ENCODE measurements around the gene CLDN4. TPM values are rescaled to one million over a fixed set of nuclear protein-coding genes. Genes with fewer than 3 reads are reported as not detected.
"Not testable (repeated sequence)": the region's sequence is repeated elsewhere in the genome, so short reads cannot be mapped to it uniquely, and the experiment has no call there.

CLDN4 gene
- total RNA-seq, 4 donors from 2014 or later: 0.42 to 2.0 (median 0.66) TPM; not detected in 1

- TF ChIP-seq, protein P1, sequence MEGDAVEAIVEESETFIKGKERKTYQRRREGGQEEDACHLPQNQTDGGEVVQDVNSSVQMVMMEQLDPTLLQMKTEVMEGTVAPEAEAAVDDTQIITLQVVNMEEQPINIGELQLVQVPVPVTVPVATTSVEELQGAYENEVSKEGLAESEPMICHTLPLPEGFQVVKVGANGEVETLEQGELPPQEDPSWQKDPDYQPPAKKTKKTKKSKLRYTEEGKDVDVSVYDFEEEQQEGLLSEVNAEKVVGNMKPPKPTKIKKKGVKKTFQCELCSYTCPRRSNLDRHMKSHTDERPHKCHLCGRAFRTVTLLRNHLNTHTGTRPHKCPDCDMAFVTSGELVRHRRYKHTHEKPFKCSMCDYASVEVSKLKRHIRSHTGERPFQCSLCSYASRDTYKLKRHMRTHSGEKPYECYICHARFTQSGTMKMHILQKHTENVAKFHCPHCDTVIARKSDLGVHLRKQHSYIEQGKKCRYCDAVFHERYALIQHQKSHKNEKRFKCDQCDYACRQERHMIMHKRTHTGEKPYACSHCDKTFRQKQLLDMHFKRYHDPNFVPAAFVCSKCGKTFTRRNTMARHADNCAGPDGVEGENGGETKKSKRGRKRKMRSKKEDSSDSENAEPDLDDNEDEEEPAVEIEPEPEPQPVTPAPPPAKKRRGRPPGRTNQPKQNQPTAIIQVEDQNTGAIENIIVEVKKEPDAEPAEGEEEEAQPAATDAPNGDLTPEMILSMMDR (IDR thresholded peaks at IDR 0.05): no peak
- TF ChIP-seq EP300 (IDR thresholded peaks at IDR 0.05) (no peak), POLR2A (IDR thresholded peaks at IDR 0.05) (no peak)
- no peak for DNase-seq (ENCODE audit: low spot score in 2 of 2)
- Histone ChIP-seq H3K4me3 (no peak overlapping the region), H3K4me1 (peaks cover 0 to 30% (median 3%) of the 10 kb centered on the region in 4 donors), H3K27me3 (no peaks in the 10 kb centered on the region), H3K27ac (peak overlapping the region in 2 of 4 donors; percentile 41 to 48), H3K9me3 (no peaks in the 10 kb centered on the region), H3K36me3 (no peaks in the 10 kb centered on the region)
- WGBS, 2 donors: 79 to 83% methylated on average over 13 of the region's 13 CpGs
These were observed 14.2 kb downstream of the CLDN4 start for GRCh38 chr7:73844848-73845460.

DNA sequence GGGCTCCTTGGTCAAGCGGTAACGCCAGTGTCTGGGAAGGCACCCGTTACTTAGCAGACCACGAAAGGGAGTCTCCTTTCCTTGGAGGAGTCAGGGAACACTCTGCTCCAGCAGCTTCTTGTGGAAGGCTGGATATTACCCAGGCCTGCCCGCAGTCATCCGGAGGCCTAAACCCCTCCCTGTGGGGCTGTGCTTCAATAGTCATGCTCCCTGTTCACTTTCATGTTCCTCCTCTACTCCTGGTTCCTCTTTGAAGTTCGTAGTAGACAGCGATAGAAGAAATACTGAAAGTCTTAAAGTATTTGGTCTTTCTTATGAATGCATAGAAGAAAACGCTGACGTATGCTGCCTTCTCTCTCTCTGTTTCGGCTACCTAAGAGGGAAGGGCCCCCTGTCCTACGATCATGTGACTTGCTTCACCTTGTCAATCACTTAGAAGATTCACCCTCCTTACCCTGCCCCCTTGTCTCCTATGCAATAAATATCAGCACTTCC is 15.0 kb downstream of the CLDN4 start:
- H3K4me3 ChIP-seq: not testable (repeated sequence)

DNA sequence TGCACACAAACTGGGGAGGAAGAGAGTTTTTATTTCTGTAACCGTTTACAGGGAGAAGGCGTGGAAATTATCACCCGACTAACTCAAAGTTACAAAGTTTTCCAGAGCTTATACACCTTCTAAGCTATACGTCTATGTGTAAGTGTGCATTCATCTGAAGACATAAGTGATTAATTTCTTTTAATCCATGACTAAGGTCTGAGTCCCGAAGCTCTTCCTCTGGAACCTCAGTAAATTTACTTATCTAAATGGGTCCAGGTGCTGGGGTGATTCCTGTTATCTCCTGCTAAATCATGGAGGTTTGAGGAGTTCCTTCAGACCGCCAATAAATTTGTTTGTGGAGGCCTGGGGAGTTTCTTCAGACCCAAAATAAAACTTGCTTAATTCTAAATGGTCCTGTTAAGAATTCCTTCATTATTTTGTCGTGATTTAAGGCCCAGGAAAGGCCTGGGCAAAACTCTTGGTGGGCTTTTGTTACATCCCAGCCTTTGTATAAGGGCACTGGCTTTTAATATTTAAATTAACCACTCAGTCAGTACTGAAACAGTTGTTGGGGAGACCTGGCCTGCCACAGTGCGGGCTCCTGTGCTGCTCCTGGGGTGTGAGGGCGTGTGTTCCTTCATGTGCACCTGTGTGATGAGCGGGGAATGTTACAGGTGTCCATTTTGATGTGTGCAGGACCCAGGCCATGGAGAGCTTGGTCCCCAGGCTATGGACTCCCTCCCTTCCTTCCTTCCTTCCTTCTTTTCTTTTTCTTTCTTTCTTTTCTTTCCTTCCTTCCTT is 17.3 kb downstream of the CLDN4 start:
- TF ChIP-seq EP300 (IDR thresholded peaks at IDR 0.05): no peak
- TF ChIP-seq, protein P1 (IDR thresholded peaks at IDR 0.05): no peak
- TF ChIP-seq POLR2A (IDR thresholded peaks at IDR 0.05): no peak
- Histone ChIP-seq H3K27ac (no peak overlapping the region), H3K4me3 (no peak overlapping the region), H3K36me3 (no peaks in the 10 kb centered on the region), H3K27me3 (no peaks in the 10 kb centered on the region), H3K4me1 (peaks cover 0 to 43% (median 9%) of the 10 kb centered on the region in 4 donors), H3K9me3 (no peaks in the 10 kb centered on the region)
- 90 to 91% methylated on average over 10 of the region's 10 CpGs for WGBS, 2 donors
- no peak for DNase-seq (ENCODE audit: low spot score in 2 of 2)

More for the DNA sequence above, 15.0 kb downstream of the CLDN4 start:
- H3K36me3 ChIP-seq; DNase-seq (ENCODE audit: low spot score in 2 of 2); H3K27me3 ChIP-seq; H3K9me3 ChIP-seq: not testable (repeated sequence)
- peaks cover 0 to 38% (median 3%) of the 10 kb centered on the region in 4 donors for H3K4me1 ChIP-seq
- WGBS, 2 donors: 61 to 73% methylated on average over 12 of the region's 12 CpGs
- H3K27ac ChIP-seq: peak overlapping the region in 2 of 4 donors; percentile 29 to 41

- no peak overlapping the region for H3K4me3 ChIP-seq
- H3K27ac ChIP-seq: peak overlapping the region in 3 of 4 donors; percentile 62 to 80 (median 80)
These were observed 20.0 kb downstream of the CLDN4 start for GRCh38 chr7:73850781-73851207.

GRCh38 chr7:73851410-73852338 is 20.9 kb downstream of the CLDN4 start:
- Histone ChIP-seq H3K4me3 (no peak overlapping the region), H3K9me3 (no peaks in the 10 kb centered on the region), H3K4me1 (peaks cover 0 to 44% (median 9%) of the 10 kb centered on the region in 4 donors), H3K36me3 (no peaks in the 10 kb centered on the region), H3K27me3 (peaks cover 0 to 2% of the 10 kb centered on the region in 2 donors), H3K27ac (peak overlapping the region in 3 of 4 donors; percentile 62 to 80 (median 80))
- TF ChIP-seq POLR2A (IDR thresholded peaks at IDR 0.05): no peak
- TF ChIP-seq EP300 (IDR thresholded peaks at IDR 0.05): peak in 1 of 2 donors; percentile 4
- 33 to 38% methylated on average over 8 of the region's 8 CpGs for WGBS, 2 donors
- no peak for DNase-seq (ENCODE audit: low spot score in 2 of 2)

More at GRCh38 chr7:73850781-73851207, 20.0 kb downstream of the CLDN4 start:
- DNase-seq (ENCODE audit: low spot score in 2 of 2): peak in 1 of 2 donors; percentile 60
- H3K9me3 ChIP-seq: no peaks in the 10 kb centered on the region
- no peaks in the 10 kb centered on the region for H3K36me3 ChIP-seq
- 45 to 55% methylated on average over 4 of the region's 4 CpGs for WGBS, 2 donors
- peaks cover 0 to 2% of the 10 kb centered on the region in 2 donors for H3K27me3 ChIP-seq
- H3K4me1 ChIP-seq: peaks cover 0 to 42% (median 9%) of the 10 kb centered on the region in 4 donors
- TF ChIP-seq EP300 (IDR thresholded peaks at IDR 0.05): peak in 1 of 2 donors; percentile 82
- TF ChIP-seq POLR2A (IDR thresholded peaks at IDR 0.05): no peak

GRCh38 chr7:73852500-73852899 is 21.7 kb downstream of the CLDN4 start:
- peaks cover 0 to 44% (median 9%) of the 10 kb centered on the region in 4 donors for H3K4me1 ChIP-seq
- no peaks in the 10 kb centered on the region for H3K9me3 ChIP-seq
- WGBS, 2 donors: 74 to 76% methylated on average over 5 of the region's 5 CpGs
- TF ChIP-seq, protein P1 (IDR thresholded peaks at IDR 0.05): no peak
- TF ChIP-seq EP300 (IDR thresholded peaks at IDR 0.05): no peak
- no peak for TF ChIP-seq POLR2A (IDR thresholded peaks at IDR 0.05)
- peaks cover 0 to 2% of the 10 kb centered on the region in 2 donors for H3K27me3 ChIP-seq
- H3K27ac ChIP-seq: peak overlapping the region in 2 of 4 donors; percentile 4 to 80
- DNase-seq (ENCODE audit: low spot score in 2 of 2): no peak
- H3K36me3 ChIP-seq: no peaks in the 10 kb centered on the region
- no peak overlapping the region for H3K4me3 ChIP-seq
